Measurements from ENCODE around the gene ANO7.
A peak's percentile ranks its signal among the peaks of the same experiment; 100 is the strongest.

Gene ANO7

GRCh38 chr2:241255542-241256167 lies 67.2 kb downstream of the ANO7 start:
- DNase-seq, result no peak

GRCh38 chr2:241256168-241256545 lies 67.7 kb downstream of the ANO7 start:
- no peak for DNase-seq

- no peak for DNase-seq
These were observed 69.0 kb downstream of the ANO7 start for GRCh38 chr2:241257419-241258032.

GRCh38 chr2:241258505-241259280 lies 70.2 kb downstream of the ANO7 start:
- DNase-seq, result no peak

- DNase-seq, result no peak
These were observed 72.4 kb downstream of the ANO7 start for GRCh38 chr2:241260911-241261310.

- DNase-seq, result no peak
These were observed 73.2 kb downstream of the ANO7 start for GRCh38 chr2:241261628-241262027.

GRCh38 chr2:241263061-241263460 lies 74.6 kb downstream of the ANO7 start:
- DNase-seq, result no peak

- no peak for DNase-seq
These were observed 77.0 kb downstream of the ANO7 start for GRCh38 chr2:241265506-241265905.

- DNase-seq, result no peak
These were observed 79.0 kb downstream of the ANO7 start for GRCh38 chr2:241267249-241268067.

- no peak for DNase-seq
These were observed 79.8 kb downstream of the ANO7 start for GRCh38 chr2:241268306-241268705.

GRCh38 chr2:241268716-241269445 lies 80.4 kb downstream of the ANO7 start:
- DNase-seq, result no peak

- no peak for DNase-seq
These were observed 81.4 kb downstream of the ANO7 start for GRCh38 chr2:241269707-241270520.

- DNase-seq, result no peak
These were observed 82.1 kb downstream of the ANO7 start for GRCh38 chr2:241270531-241270930.

GRCh38 chr2:241271706-241272302 lies 83.3 kb downstream of the ANO7 start:
- DNase-seq, result peak; percentile 39

GRCh38 chr2:241272303-241273209 lies 84.1 kb downstream of the ANO7 start:
- no peak for DNase-seq

- no peak for DNase-seq
These were observed 84.9 kb downstream of the ANO7 start for GRCh38 chr2:241273210-241274020.

- no peak for DNase-seq
These were observed 85.7 kb downstream of the ANO7 start for GRCh38 chr2:241274127-241274526.
